Stimulated activated CD4-positive, alpha-beta T cell treated with anti-CD3 and anti-CD28 coated beads, Interleukin-4, amount 100 ng/mL, for 4 hours (primary cell): ENCODE measurements around the gene PNKP.

Experiments used
- DNase-seq, 2 experiments: peaks; one replicate each; pipeline ENCODE4 v3.0.0-alpha.2; 2020

PNKP gene

GRCh38 chr19:49889687-49890348 lies 22.4 kb upstream of the PNKP start:
- DNase-seq = peak; percentile 71 to 72

GRCh38 chr19:49889038-49889686 lies 21.8 kb upstream of the PNKP start:
- DNase-seq = no peak

GRCh38 chr19:49888510-49888824 lies 21.1 kb upstream of the PNKP start:
- no peak for DNase-seq

DNA sequence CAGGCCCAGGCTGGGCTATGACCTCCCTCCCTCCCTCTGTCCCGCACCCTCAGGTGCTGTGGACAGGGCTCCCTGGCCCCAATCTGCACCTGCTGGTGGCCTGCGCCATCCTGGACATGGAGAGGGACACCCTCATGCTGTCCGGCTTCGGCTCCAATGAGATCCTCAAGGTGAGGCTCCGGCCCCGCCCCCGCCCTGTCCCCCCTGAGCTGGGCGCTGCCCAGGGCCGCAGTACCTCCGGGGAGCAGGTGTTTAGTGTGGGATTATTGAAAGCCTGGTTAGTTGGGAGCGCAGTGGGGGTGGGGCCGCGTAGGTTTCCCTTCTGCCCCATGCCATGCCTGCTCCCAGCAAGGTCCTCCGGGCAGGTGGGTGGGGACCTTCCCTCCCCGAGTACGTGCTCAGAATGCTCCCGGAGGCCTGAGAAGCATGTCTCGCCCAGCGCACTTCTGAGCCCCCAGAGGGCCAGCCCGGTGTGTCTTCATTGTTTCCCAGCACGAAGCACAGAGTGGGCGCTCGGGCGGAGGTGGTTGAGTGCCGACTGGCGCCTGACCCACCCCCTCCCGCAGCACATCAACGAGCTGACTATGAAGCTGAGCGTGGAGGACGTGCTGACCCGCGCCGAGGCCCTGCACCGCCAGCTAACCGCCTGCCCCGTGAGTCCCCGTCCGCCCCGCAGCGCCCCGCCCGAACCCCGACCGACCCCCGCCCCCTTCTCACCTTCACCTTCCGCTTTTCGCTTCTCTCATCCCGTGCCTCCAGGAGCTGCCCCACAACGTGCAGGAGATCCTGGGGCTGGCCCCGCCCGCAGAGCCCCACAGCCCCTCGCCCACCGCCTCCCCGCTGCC lies 20.5 kb upstream of the PNKP start:
- no peak for DNase-seq

DNA sequence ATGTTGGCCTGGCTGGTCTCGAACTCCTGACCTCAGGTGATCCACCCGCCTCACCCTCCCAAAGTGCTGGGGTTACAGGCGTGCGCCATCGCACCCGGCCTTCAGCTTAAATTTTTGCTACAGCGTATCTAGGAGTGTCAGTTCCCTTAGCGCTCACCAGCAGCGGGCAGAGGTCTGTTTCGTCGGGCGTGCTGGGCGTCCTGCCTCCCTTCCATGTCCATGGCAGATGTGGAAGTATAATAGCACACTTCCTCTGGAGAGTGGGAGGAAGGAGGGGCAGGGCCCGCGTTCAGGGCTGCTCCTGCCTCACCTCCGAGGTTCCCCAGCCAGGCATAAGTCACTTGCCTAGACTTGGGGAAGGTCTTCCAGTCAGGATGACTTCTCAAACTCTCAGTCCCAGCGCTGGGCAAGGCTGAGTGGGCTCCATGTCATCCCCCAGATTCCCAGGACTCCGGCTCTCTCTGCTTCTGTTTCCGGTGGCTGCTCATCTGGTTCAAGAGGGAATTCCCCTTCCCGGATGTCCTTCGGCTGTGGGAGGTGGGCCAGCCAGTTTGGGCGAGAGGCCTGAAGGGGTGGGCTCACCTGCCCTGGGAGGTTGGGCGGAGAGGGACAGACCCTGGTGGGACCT lies 19.8 kb upstream of the PNKP start:
- DNase-seq = no peak

GRCh38 chr19:49884760-49885159 lies 17.4 kb upstream of the PNKP start:
- DNase-seq = no peak

DNA sequence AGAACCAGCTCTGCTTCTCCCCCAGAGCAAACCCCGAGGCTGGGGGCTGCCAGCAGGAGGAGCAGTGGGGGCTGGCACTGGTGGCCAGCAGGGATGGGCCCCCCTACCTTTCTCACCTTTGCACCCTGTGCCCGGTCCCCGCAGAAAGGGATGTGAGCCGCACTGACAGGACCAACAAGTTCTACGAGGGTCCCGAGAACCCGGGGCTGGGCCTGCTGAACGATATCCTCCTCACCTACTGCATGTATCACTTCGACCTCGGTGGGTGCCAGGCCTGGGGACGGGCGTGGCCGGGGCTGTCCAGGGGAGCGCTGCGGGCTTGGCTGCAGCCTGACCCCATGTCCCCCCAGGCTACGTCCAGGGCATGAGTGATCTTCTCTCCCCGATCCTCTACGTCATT lies 16.7 kb upstream of the PNKP start:
- DNase-seq = no peak

- DNase-seq = no peak
Observed at GRCh38 chr19:49883094-49883493, 15.7 kb upstream of the PNKP start.

- no peak for DNase-seq
Observed at GRCh38 chr19:49882643-49883042, 15.3 kb upstream of the PNKP start.

- no peak for DNase-seq
Observed at GRCh38 chr19:49881672-49882394, 14.5 kb upstream of the PNKP start.

- no peak for DNase-seq
Observed at GRCh38 chr19:49881186-49881585, 13.8 kb upstream of the PNKP start.

GRCh38 chr19:49880162-49880869 lies 12.9 kb upstream of the PNKP start:
- DNase-seq = no peak

- no peak for DNase-seq
Observed at GRCh38 chr19:49879243-49879963, 12.0 kb upstream of the PNKP start.

DNA sequence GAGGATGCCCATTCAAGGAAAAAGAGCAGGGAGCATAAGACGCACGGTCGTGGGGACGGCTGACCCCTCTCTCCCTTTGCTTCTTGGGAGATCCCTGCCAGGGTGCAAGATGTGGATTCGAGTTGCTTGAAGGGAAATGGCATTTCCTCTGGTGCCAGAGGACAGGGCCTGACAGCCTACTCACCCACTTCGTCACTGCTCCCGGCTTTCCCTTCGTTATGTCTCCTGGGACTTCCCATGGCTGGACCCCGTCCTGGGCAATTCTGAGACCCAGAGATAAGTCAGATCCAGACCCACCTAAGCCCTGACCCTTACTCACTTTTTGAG lies 11.3 kb upstream of the PNKP start:
- DNase-seq = no peak

- DNase-seq = peak; percentile 96 to 99
Observed at GRCh38 chr19:49877879-49878743, 10.7 kb upstream of the PNKP start.

GRCh38 chr19:49877020-49877878 lies 9.9 kb upstream of the PNKP start, which contains the start of the genes AKT1S1 and TBC1D17:
TSS of gene AKT1S1 (minus strand) at chr19:49877355. CDS start at chr19:49873295, 4,060 bp downstream.
TSS of gene TBC1D17 (plus strand) at chr19:49877702. CDS start at chr19:49877724, 22 bp downstream.
- DNase-seq = peak; percentile 93 to 99

- DNase-seq = peak; percentile 95 to 98
Observed at GRCh38 chr19:49876422-49877019, 9.1 kb upstream of the PNKP start.

DNA sequence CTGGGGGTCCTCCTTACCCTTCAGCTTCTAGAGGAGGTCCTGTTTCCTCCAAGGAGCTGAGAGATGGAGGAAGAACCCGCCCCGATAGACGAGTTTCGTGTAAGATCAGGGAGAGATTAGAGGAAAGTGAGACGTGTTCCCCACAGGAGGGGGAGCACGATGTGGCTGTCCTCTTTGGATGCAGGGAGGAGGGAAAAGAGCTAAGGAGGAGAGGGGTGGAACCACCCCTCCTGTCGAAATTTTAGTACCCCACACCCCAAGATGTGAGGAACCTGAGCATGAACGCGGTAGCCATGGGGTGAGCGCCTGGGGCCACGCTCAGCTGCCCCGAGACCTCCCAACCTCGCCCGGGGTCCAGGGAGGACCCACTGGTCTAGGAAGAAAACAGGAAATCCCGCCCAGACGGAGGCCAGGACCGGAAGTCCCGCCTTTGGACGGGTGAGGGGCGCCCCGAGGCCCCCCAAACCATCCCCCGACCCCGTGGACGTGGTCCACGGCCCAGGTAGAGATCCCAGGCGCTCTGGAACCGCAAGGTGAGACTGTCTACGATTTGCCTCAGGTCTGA lies 8.6 kb upstream of the PNKP start:
- DNase-seq = peak; percentile 50 to 57

DNA sequence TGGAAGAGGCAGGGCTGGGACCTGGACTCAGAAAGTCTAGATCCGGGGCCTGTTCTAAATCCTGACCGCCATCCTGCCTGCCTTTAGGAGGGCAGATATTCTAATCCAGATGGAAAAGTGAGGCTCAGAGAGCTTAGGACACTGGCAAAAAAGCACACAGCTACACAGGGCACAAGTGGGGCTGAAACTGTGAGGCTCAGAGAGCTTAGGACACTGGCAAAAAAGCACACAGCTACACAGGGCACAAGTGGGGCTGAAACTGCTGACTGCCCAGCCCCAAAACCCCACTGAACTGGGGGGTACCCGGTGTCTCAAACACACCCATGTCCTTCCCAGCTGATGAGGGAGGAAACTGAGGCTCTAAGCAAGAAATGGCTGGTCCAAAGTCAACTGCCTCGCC lies 7.8 kb upstream of the PNKP start:
- DNase-seq = no peak
